ENCODE results near the gene DGCR6L.
A peak's percentile ranks its signal among the peaks of the same experiment; 100 is the strongest.
"Not testable (repeated sequence)": the region's sequence is repeated elsewhere in the genome, so short reads cannot be mapped to it uniquely, and the experiment has no call there.

The DGCR6L gene

DNA sequence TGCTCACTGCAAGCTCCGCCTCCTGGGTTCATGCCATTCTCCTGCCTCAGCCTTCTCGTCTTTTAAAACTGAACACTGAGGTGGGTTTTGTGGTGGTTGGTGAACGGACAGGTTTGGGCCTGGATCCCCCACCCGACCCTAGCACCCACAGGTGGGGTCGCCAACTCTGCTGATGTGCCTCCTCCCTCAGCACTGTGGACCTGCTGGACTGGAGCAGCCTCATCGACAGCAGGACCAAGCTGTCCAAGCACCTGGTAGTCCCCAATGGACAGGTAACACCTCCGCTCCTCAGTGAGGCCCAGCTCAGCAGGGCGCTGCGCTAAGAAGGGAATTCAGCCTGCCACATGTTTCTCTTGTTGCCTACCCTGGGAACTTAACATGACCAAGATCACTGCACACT lies 15.2 kb downstream of the DGCR6L start:
- no peaks in the 10 kb centered on the region for H3K9me3 ChIP-seq (ENCODE audit: insufficient read depth, low read length, severe bottlenecking)
- H4K20me1 ChIP-seq (ENCODE audit: insufficient read depth, low read length), result no peaks in the 10 kb centered on the region
- H3K4me1 ChIP-seq (ENCODE audit: insufficient read depth, low read length), result peaks cover 11% of the 10 kb centered on the region
- no peak overlapping the region for H3K4me2 ChIP-seq (ENCODE audit: insufficient read depth, low read length)
- no peak overlapping the region for H2AFZ ChIP-seq (ENCODE audit: low read depth, low read length)
- no peak for ATAC-seq (ENCODE audit: insufficient read depth, low read depth)
- TF ChIP-seq, protein P1, sequence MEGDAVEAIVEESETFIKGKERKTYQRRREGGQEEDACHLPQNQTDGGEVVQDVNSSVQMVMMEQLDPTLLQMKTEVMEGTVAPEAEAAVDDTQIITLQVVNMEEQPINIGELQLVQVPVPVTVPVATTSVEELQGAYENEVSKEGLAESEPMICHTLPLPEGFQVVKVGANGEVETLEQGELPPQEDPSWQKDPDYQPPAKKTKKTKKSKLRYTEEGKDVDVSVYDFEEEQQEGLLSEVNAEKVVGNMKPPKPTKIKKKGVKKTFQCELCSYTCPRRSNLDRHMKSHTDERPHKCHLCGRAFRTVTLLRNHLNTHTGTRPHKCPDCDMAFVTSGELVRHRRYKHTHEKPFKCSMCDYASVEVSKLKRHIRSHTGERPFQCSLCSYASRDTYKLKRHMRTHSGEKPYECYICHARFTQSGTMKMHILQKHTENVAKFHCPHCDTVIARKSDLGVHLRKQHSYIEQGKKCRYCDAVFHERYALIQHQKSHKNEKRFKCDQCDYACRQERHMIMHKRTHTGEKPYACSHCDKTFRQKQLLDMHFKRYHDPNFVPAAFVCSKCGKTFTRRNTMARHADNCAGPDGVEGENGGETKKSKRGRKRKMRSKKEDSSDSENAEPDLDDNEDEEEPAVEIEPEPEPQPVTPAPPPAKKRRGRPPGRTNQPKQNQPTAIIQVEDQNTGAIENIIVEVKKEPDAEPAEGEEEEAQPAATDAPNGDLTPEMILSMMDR (IDR thresholded peaks at IDR 0.05; ENCODE audit: borderline replicate concordance, extremely low read depth, low read length, poor library complexity, severe bottlenecking), result no peak
- TF ChIP-seq EZH2 (IDR thresholded peaks at IDR 0.05; ENCODE audit: borderline replicate concordance, low read depth, low read length, severe bottlenecking), result no peak
- no peak overlapping the region for H3K9ac ChIP-seq (ENCODE audit: low read depth, low read length)
- no peaks in the 10 kb centered on the region for H3K79me2 ChIP-seq (ENCODE audit: insufficient read depth, low read length)
- no peak overlapping the region for H3K4me3 ChIP-seq (ENCODE audit: low read depth in 1 of 2, low read length in 2 of 2)
- H3K36me3 ChIP-seq (ENCODE audit: insufficient read depth, low read length), result no peaks in the 10 kb centered on the region
- DNase-seq, result no peak
- peaks cover 9% of the 10 kb centered on the region for H3K27me3 ChIP-seq (ENCODE audit: insufficient read depth, low read length, poor library complexity)
- no peak overlapping the region for H3K27ac ChIP-seq (ENCODE audit: low read length)

DNA sequence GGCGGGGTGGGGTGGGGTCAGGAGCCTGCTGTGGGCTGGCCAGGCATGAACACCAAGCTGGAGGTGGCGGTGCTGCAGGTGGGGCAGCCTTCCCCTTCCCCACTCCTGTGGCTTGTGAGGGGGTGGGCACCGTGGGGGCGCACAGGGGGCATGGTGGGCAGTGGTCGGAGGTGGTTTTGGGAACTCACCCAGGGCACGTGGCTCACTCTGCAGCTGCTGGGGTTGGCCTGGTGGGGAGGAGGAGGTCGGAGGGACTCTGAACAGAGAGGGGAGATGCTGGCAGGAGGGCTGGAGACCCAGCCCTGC lies 16.7 kb downstream of the DGCR6L start:
- H4K20me1 ChIP-seq (ENCODE audit: insufficient read depth, low read length); H3K4me3 ChIP-seq (ENCODE audit: low read depth in 1 of 2, low read length in 2 of 2); DNase-seq; H2AFZ ChIP-seq (ENCODE audit: low read depth, low read length); H3K9ac ChIP-seq (ENCODE audit: low read depth, low read length); H3K27ac ChIP-seq (ENCODE audit: low read length); H3K36me3 ChIP-seq (ENCODE audit: insufficient read depth, low read length); H3K9me3 ChIP-seq (ENCODE audit: insufficient read depth, low read length, severe bottlenecking); H3K4me2 ChIP-seq (ENCODE audit: insufficient read depth, low read length); H3K79me2 ChIP-seq (ENCODE audit: insufficient read depth, low read length); ATAC-seq (ENCODE audit: insufficient read depth, low read depth): not testable (repeated sequence)
- peaks cover 12% of the 10 kb centered on the region for H3K4me1 ChIP-seq (ENCODE audit: insufficient read depth, low read length)
- peaks cover 18% of the 10 kb centered on the region for H3K27me3 ChIP-seq (ENCODE audit: insufficient read depth, low read length, poor library complexity)

DNA sequence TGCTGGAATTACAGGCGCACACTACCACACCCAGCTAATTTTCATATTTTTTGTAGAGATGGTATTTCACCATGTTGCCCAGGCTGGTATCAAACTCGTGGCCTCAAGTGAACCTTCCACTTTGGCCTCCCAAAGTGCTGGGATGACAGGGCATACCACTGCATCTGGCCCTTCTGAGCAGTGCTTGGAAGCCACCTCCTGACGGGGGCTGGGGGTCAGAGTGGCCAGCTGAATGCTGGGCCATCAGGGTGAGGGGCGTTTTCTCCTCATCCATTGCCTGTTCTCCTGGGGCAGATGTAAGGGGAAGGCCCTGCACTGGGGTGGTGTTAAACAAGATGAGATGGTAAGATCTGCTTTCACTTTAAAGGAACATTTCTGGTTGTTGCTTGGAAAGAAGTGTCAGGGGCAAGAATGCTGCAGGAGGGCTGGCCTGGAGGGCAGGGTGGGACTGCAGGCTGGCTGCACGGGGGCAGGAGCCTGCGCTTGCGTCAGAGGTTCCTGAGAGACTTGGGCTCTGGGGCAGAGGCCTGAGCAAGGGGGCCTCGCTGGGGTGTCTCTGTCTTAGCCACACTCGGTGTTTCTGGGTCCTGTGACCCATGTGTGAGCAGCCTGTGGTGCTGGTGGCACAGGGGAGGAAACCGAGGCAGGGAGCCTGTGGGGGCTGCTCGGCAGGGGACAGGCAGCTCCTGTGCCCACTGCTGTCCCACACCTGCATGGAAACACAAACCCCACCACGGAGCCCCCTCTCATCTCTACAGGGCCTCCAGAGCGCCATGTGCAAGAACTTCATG lies 17.2 kb downstream of the DGCR6L start:
- peaks cover 18% of the 10 kb centered on the region for H3K27me3 ChIP-seq (ENCODE audit: insufficient read depth, low read length, poor library complexity)
- H3K27ac ChIP-seq (ENCODE audit: low read length), result no peak overlapping the region
- no peaks in the 10 kb centered on the region for H3K36me3 ChIP-seq (ENCODE audit: insufficient read depth, low read length)
- H3K4me1 ChIP-seq (ENCODE audit: insufficient read depth, low read length), result peaks cover 12% of the 10 kb centered on the region
- H2AFZ ChIP-seq (ENCODE audit: low read depth, low read length), result no peak overlapping the region
- H3K9ac ChIP-seq (ENCODE audit: low read depth, low read length), result no peak overlapping the region
- no peaks in the 10 kb centered on the region for H4K20me1 ChIP-seq (ENCODE audit: insufficient read depth, low read length)
- no peak overlapping the region for H3K4me2 ChIP-seq (ENCODE audit: insufficient read depth, low read length)
- no peak overlapping the region for H3K4me3 ChIP-seq (ENCODE audit: low read depth in 1 of 2, low read length in 2 of 2)
- DNase-seq (no peak), ATAC-seq (ENCODE audit: insufficient read depth, low read depth) (no peak)
- TF ChIP-seq EZH2 (IDR thresholded peaks at IDR 0.05; ENCODE audit: borderline replicate concordance, low read depth, low read length, severe bottlenecking), result no peak
- TF ChIP-seq, protein P1 (IDR thresholded peaks at IDR 0.05; ENCODE audit: borderline replicate concordance, extremely low read depth, low read length, poor library complexity, severe bottlenecking), result no peak
- H3K9me3 ChIP-seq (ENCODE audit: insufficient read depth, low read length, severe bottlenecking), result no peaks in the 10 kb centered on the region
- no peaks in the 10 kb centered on the region for H3K79me2 ChIP-seq (ENCODE audit: insufficient read depth, low read length)

DNA sequence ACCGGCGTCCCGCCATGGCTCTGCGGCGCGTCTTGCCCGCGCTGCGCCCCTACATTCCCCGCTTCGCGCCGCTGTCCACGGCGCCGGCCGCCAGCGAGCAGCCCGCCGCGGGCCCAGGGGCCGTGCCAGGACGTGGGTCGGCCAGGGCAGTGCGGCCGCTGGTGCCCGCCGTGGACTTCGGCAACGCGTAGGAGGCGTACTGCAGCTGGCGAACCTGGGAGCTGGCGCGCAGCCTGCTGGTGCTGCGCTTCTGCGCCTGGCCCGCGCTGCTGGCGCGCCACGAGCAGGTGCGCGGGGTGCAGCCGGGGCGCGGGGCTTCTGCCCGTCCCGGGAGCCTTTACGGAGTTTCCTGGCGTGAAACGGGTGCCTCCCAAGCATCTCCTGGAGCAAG lies 20.1 kb downstream of the DGCR6L start:
- Histone ChIP-seq H3K36me3 (ENCODE audit: insufficient read depth, low read length) (no peaks in the 10 kb centered on the region), H2AFZ (ENCODE audit: low read depth, low read length) (peak overlapping the region; percentile 55; the same call in 1 of the 2 replicates), H4K20me1 (ENCODE audit: insufficient read depth, low read length) (no peaks in the 10 kb centered on the region), H3K9me3 (ENCODE audit: insufficient read depth, low read length, severe bottlenecking) (no peaks in the 10 kb centered on the region), H3K4me2 (ENCODE audit: insufficient read depth, low read length) (peak overlapping the region; percentile 76), H3K4me3 (ENCODE audit: low read depth in 1 of 2, low read length in 2 of 2) (peak overlapping the region in 1 of 2 experiments; percentile 54; a peak in 2 of 4 replicates), H3K9ac (ENCODE audit: low read depth, low read length) (peak overlapping the region; percentile 21; the same call in 1 of the 2 replicates), H3K27me3 (ENCODE audit: insufficient read depth, low read length, poor library complexity) (peaks cover 18% of the 10 kb centered on the region), H3K4me1 (ENCODE audit: insufficient read depth, low read length) (peaks cover 8% of the 10 kb centered on the region), H3K79me2 (ENCODE audit: insufficient read depth, low read length) (no peaks in the 10 kb centered on the region), H3K27ac (ENCODE audit: low read length) (no peak overlapping the region)
- DNase-seq (no peak), ATAC-seq (ENCODE audit: insufficient read depth, low read depth) (peak; percentile 67)
- peak; percentile 67 for TF ChIP-seq EZH2 (IDR thresholded peaks at IDR 0.05; ENCODE audit: borderline replicate concordance, low read depth, low read length, severe bottlenecking)
- TF ChIP-seq, protein P1 (IDR thresholded peaks at IDR 0.05; ENCODE audit: borderline replicate concordance, extremely low read depth, low read length, poor library complexity, severe bottlenecking), result no peak
